OCI-LY3 (cell line): ENCODE measurements around the gene C1RL.
A peak's percentile ranks its signal among the peaks of the same experiment; 100 is the strongest.

ENCODE experiments used
- H2AFZ ChIP-seq: fragments of 200-600, 300-600 bp; shearing (Covaris generic); 2 replicates; pipeline ENCODE4 v1.6.0; 2014; ENCODE audit warnings: antibody characterized with exemption, low read depth, low read length
- H3K27ac ChIP-seq: fragments of 200-600, 300-600 bp; sonication (generic); 2 replicates; pipeline ENCODE4 v1.5.1; 2014; ENCODE audit warnings: mild to moderate bottlenecking, low read length, moderate library complexity, mixed read lengths
- H3K27me3 ChIP-seq: fragments of 200-600, 300-600 bp; sonication (generic); 2 replicates; pipeline ENCODE4 v1.6.1; 2014; ENCODE audit warnings: low read depth, low read length, mixed read lengths
- H3K36me3 ChIP-seq: fragments of 200-600, 300-600 bp; sonication (generic); replicated peaks from 2 replicates; pipeline ENCODE3; 2014; ENCODE audit warnings: low read depth, low read length, mixed read lengths
- H3K4me1 ChIP-seq: fragments of 300-600, 200-600 bp; sonication (generic); 2 replicates; pipeline ENCODE4 v1.6.1; 2014; ENCODE audit warnings: low read length, mixed read lengths
- H3K4me2 ChIP-seq: fragments of 200-600, 300-600 bp; sonication (generic); 2 replicates; pipeline ENCODE4 v1.6.1; 2014; ENCODE audit warnings: low read length, mixed read lengths
- H3K4me3 ChIP-seq: fragments of 300-600, 200-600 bp; sonication (generic); 2 replicates; pipeline ENCODE4 v1.5.1; 2014; ENCODE audit warnings: antibody characterized with exemption, mild to moderate bottlenecking, low read length, moderate library complexity
- H3K79me2 ChIP-seq: fragments of 300-600, 200-600 bp; shearing (Covaris generic); 2 replicates; pipeline ENCODE4 v1.6.1; 2014; ENCODE audit warnings: mild to moderate bottlenecking, low read length, mixed read lengths
- H3K9ac ChIP-seq: fragments of 300-600, 200-600 bp; shearing (Covaris generic); 2 replicates; pipeline ENCODE4 v1.6.0; 2014; ENCODE audit warnings: mild to moderate bottlenecking, low read length, moderate library complexity
- H3K9me3 ChIP-seq: fragments of 200-600, 300-600 bp; shearing (Covaris generic); 2 replicates; pipeline ENCODE4 v1.6.1; 2014; ENCODE audit warnings: low read length, mixed read lengths; ENCODE audit not compliant: insufficient read depth
- H4K20me1 ChIP-seq: fragments of 200-600, 300-600 bp; sonication (generic); 2 replicates; pipeline ENCODE4 v1.6.1; 2016; ENCODE audit warnings: low read length, mixed read lengths; ENCODE audit not compliant: insufficient read depth
- EZH2phosphoT487 ChIP-seq: fragments of 200-600 bp; shearing (Covaris generic); IDR thresholded peaks from 2 replicates; pipeline ENCODE4 v1.6.1; 2018; ENCODE audit warnings: antibody characterized with exemption, mixed run types, low read depth
- TF ChIP-seq, protein P1 (sequence below): fragments of 200-600, 300-600 bp; sonication (generic); IDR thresholded peaks from 2 replicates; pipeline ENCODE4 v1.5.1; 2014; ENCODE audit warnings: antibody characterized with exemption, low read length, low read depth

C1RL gene

GRCh38 chr12:7092229-7092985, 16.6 kb downstream of the C1RL start, which contains the start of gene C1R:
Gene C1R, minus strand, starts transcription at chr12:7092445. Its CDS starts 57 bp downstream, at chr12:7092388.
- H2AFZ ChIP-seq = peak within 1 kb of the TSS; percentile 73
- no peaks in the 10 kb centered on the region for H3K27me3 ChIP-seq
- H4K20me1 ChIP-seq = no peaks in the 10 kb centered on the region
- no peak within 1 kb of the TSS for H3K9ac ChIP-seq
- H3K9me3 ChIP-seq = no peaks in the 10 kb centered on the region
- no peak for TF ChIP-seq EZH2phosphoT487
- TF ChIP-seq, protein P1, sequence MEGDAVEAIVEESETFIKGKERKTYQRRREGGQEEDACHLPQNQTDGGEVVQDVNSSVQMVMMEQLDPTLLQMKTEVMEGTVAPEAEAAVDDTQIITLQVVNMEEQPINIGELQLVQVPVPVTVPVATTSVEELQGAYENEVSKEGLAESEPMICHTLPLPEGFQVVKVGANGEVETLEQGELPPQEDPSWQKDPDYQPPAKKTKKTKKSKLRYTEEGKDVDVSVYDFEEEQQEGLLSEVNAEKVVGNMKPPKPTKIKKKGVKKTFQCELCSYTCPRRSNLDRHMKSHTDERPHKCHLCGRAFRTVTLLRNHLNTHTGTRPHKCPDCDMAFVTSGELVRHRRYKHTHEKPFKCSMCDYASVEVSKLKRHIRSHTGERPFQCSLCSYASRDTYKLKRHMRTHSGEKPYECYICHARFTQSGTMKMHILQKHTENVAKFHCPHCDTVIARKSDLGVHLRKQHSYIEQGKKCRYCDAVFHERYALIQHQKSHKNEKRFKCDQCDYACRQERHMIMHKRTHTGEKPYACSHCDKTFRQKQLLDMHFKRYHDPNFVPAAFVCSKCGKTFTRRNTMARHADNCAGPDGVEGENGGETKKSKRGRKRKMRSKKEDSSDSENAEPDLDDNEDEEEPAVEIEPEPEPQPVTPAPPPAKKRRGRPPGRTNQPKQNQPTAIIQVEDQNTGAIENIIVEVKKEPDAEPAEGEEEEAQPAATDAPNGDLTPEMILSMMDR = peak; percentile 84
- H3K4me2 ChIP-seq = peak within 1 kb of the TSS; percentile 67
- no peaks in the 10 kb centered on the region for H3K4me1 ChIP-seq
- no peak within 1 kb of the TSS for H3K27ac ChIP-seq
- H3K79me2 ChIP-seq = no peaks in the 10 kb centered on the region
- H3K36me3 ChIP-seq = no peaks in the 10 kb centered on the region
- H3K4me3 ChIP-seq = peak within 1 kb of the TSS; percentile 59

DNA sequence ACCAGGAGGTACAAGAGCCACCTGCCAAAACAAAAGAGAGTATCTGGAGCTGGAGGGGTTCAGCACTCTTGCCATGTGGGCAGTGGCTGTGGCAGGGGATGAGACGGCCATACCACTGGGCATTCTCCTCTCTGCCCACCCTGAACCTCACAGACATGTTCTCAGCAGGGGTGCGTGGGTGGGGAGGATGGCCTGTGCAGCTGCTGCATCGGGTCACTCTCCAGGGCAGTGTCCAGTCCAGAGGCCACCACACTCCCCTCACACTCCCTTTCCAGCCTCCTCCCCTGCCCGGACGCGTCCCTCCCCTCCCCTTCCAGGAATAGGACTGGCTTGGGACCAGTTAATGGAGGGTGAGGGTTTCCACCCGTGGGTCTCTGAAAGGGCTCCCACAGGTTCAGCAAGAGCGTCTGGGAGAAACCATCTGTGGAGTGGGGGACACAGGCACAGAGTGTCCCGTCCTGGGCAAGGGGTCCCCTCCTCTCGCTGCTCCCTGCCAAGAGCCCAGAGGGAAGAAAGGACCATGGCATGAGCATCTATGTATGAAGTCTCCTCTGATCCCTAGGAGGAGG, 17.3 kb downstream of the C1RL start:
- no peaks in the 10 kb centered on the region for H3K9me3 ChIP-seq
- H3K4me3 ChIP-seq = no peak overlapping the region
- peak overlapping the region; percentile 67 for H3K4me2 ChIP-seq
- H3K36me3 ChIP-seq = no peaks in the 10 kb centered on the region
- no peaks in the 10 kb centered on the region for H3K79me2 ChIP-seq
- H3K9ac ChIP-seq = no peak overlapping the region
- H3K27ac ChIP-seq = no peak overlapping the region
- H2AFZ ChIP-seq = peak overlapping the region; percentile 73; the same call in 1 of the 2 replicates
- no peaks in the 10 kb centered on the region for H3K27me3 ChIP-seq
- H3K4me1 ChIP-seq = no peaks in the 10 kb centered on the region
- TF ChIP-seq, protein P1 = no peak
- no peak for TF ChIP-seq EZH2phosphoT487
- H4K20me1 ChIP-seq = no peaks in the 10 kb centered on the region

- no peaks in the 10 kb centered on the region for H4K20me1 ChIP-seq
- H3K36me3 ChIP-seq = no peaks in the 10 kb centered on the region
- no peak overlapping the region for H3K9ac ChIP-seq
- no peak overlapping the region for H3K27ac ChIP-seq
- H3K9me3 ChIP-seq = no peaks in the 10 kb centered on the region
- TF ChIP-seq, protein P1 = no peak
- TF ChIP-seq EZH2phosphoT487 = no peak
- no peaks in the 10 kb centered on the region for H3K79me2 ChIP-seq
- no peak overlapping the region for H3K4me3 ChIP-seq
- H3K4me1 ChIP-seq = no peaks in the 10 kb centered on the region
- H2AFZ ChIP-seq = no peak overlapping the region
- H3K4me2 ChIP-seq = no peak overlapping the region
- H3K27me3 ChIP-seq = no peaks in the 10 kb centered on the region
Observed at GRCh38 chr12:7091171-7091570, 17.8 kb downstream of the C1RL start.

DNA sequence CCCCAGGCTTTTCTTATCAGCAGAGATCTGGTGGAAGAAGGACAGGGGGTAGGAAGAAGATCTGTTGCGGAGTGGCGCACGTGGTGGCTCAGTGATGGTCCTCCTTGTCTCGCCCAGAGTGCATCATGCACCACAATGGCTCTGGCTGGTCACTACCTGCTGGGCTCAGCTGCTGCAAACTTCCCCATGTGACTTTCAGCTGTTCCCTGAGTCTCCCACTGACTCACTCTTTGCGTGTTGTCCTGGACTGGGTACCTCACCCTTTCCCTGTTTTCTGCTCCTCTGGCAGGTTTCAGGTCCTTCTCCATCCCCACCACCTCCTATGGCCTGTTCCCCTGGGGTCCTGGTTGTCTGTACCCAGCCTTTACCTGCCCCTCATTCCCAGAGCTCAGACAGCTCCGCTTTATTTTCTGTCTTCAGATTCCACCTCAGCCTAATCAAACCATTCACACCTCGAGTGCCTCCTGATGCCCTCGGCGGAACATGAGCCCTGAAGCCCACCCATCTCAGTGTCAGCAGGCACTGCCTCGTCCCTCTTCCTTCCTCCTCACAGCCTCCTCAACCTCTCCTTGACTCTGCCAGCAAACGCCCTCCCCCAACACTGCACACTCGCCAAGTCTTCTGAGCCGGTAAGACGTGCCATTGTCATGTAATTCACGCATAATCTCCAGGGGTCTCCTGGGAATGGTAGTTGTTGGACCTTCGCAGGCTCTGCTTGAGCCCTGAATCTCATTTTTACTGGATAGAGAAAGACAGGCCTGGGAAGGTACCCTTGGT, 18.6 kb downstream of the C1RL start:
- H4K20me1 ChIP-seq = no peaks in the 10 kb centered on the region
- no peaks in the 10 kb centered on the region for H3K27me3 ChIP-seq
- no peaks in the 10 kb centered on the region for H3K4me1 ChIP-seq
- H3K27ac ChIP-seq = no peak overlapping the region
- H3K79me2 ChIP-seq = no peaks in the 10 kb centered on the region
- no peaks in the 10 kb centered on the region for H3K36me3 ChIP-seq
- no peak overlapping the region for H3K4me3 ChIP-seq
- no peak overlapping the region for H2AFZ ChIP-seq
- no peak overlapping the region for H3K4me2 ChIP-seq
- H3K9ac ChIP-seq = no peak overlapping the region
- TF ChIP-seq, protein P1 = no peak
- TF ChIP-seq EZH2phosphoT487 = no peak
- H3K9me3 ChIP-seq = no peaks in the 10 kb centered on the region
